ENCODE measurements around the gene FHAD1.

The FHAD1 gene

GRCh38 chr1:15441247-15441646 lies 194.2 kb downstream of the FHAD1 start:
- no peak overlapping the region for H3K4me3 ChIP-seq (ENCODE audit: low read length)
- no peak for DNase-seq (ENCODE audit: low read depth)
- no peak for TF ChIP-seq CTCF (IDR thresholded peaks at IDR 0.05; ENCODE audit: insufficient read depth, low read depth, low read length, missing control alignments)

GRCh38 chr1:15442119-15442518 lies 195.1 kb downstream of the FHAD1 start:
- TF ChIP-seq CTCF (IDR thresholded peaks at IDR 0.05; ENCODE audit: insufficient read depth, low read depth, low read length, missing control alignments) = no peak
- DNase-seq (ENCODE audit: low read depth) = no peak
- no peak overlapping the region for H3K4me3 ChIP-seq (ENCODE audit: low read length)

- DNase-seq (ENCODE audit: low read depth) = no peak
- TF ChIP-seq CTCF (IDR thresholded peaks at IDR 0.05; ENCODE audit: insufficient read depth, low read depth, low read length, missing control alignments) = no peak
- H3K4me3 ChIP-seq (ENCODE audit: low read length) = no peak overlapping the region
Observed at GRCh38 chr1:15442759-15443158, 195.7 kb downstream of the FHAD1 start.

- TF ChIP-seq CTCF (IDR thresholded peaks at IDR 0.05; ENCODE audit: insufficient read depth, low read depth, low read length, missing control alignments) = no peak
- no peak for DNase-seq (ENCODE audit: low read depth)
Observed at GRCh38 chr1:15443281-15443680, 196.3 kb downstream of the FHAD1 start.

GRCh38 chr1:15444468-15445389 lies 197.7 kb downstream of the FHAD1 start:
- no peak for TF ChIP-seq CTCF (IDR thresholded peaks at IDR 0.05; ENCODE audit: insufficient read depth, low read depth, low read length, missing control alignments)
- DNase-seq (ENCODE audit: low read depth) = no peak
- H3K4me3 ChIP-seq (ENCODE audit: low read length) = no peak overlapping the region

More at GRCh38 chr1:15443281-15443680, 196.3 kb downstream of the FHAD1 start:
- H3K4me3 ChIP-seq (ENCODE audit: low read length) = no peak overlapping the region

GRCh38 chr1:15445390-15446122 lies 198.5 kb downstream of the FHAD1 start:
- H3K4me3 ChIP-seq (ENCODE audit: low read length) = no peak overlapping the region
- TF ChIP-seq CTCF (IDR thresholded peaks at IDR 0.05; ENCODE audit: insufficient read depth, low read depth, low read length, missing control alignments) = no peak
- no peak for DNase-seq (ENCODE audit: low read depth)
